ENCODE measurements around the gene B3GALT4.
"Not testable (repeated sequence)": the region's sequence is repeated elsewhere in the genome, so short reads cannot be mapped to it uniquely, and the experiment has no call there.

The B3GALT4 gene

GRCh38 chr6:33276864-33277662, at the start of gene B3GALT4:
Gene B3GALT4, plus strand, starts transcription at chr6:33277123. Its CDS starts 297 bp downstream, at chr6:33277420.
- peak; percentile 85 for DNase-seq (ENCODE audit: low read depth, low spot score)

- no peak for DNase-seq (ENCODE audit: low read depth, low spot score)
Observed at GRCh38 chr6:33235221-33235634, 41.7 kb upstream of the B3GALT4 start.

DNA sequence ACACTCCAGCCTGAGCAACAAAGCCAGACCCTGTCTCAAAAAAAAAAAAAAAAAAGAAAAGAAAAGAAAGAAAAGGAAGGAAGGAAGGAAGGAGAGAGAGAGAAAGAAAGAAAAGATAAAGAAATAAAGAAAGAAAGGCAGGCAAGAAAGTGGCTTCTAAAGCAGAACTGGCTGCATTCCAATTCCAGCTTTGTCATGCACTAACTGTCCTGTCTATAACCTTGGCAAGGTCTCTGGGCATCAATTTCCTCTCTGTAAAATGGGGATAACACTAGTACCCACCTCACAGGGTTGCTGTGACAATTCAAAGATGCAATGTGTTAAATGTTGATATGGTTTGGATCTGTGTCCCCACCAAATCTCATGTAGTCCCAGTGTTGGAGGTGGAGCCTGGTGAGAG, 40.6 kb upstream of the B3GALT4 start:
- no peak for DNase-seq (ENCODE audit: low read depth, low spot score)

- DNase-seq (ENCODE audit: low read depth, low spot score) = no peak
Observed at GRCh38 chr6:33236852-33237251, 40.1 kb upstream of the B3GALT4 start.

DNA sequence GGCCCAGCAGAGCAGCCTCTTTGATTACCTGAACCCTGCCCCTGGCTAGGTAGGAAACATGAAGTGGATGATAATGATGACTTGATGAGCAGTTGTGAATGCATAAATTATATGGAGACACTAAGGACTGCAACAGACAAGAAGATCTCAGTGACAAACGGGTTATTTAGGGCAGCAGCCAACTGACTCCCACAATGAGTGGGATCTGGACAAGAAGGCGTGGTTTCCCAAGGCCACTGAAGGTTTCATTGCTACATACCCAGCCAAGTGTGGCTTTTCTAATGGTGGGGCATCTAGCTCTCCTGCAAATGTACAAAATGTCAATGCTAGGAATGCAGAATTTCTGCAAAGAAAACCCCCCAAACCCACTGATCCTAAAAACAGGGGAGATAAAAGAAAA, 39.2 kb upstream of the B3GALT4 start:
- DNase-seq (ENCODE audit: low read depth, low spot score) = no peak

DNA sequence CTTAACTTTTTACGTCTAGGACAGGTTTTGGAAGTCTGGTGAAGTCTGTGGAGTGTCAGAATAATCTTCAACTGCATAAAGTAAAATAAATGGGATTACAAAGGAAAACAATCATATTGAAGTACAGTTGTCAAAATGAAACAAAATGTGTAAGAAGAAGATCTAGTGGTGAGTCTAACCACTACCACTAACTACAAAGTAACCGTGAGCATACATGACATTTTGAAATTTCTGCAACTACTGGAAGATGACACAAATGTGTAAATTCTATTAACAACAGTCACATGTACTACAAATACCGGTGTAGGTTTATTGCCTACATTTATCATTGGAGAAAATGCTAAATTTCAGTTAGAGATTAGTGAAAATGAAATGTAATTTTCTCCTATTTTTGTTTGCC, 35.0 kb upstream of the B3GALT4 start:
- DNase-seq (ENCODE audit: low read depth, low spot score) = no peak

DNA sequence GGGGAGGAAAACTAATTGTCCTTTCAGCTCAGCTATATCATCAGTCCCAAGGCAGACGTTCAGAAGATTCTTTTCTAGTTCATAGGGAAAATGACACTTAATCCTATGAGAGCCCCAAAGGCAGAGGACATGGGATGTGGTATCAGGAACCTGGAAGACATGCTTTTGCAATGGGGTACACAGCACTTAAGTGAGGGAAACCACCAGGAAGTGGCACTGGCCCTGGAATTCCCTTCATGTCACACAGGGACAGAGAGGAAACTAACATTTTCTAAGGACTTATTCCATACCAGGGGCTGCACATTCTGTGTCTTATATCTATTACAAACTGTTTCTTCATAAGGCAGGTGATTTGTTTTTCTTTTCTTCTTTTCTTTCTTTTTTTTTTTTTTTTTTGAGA, 33.4 kb upstream of the B3GALT4 start:
- DNase-seq (ENCODE audit: low read depth, low spot score) = no peak

GRCh38 chr6:33247977-33248642, 28.8 kb upstream of the B3GALT4 start:
- DNase-seq (ENCODE audit: low read depth, low spot score) = peak; percentile 94

GRCh38 chr6:33248643-33248931, 28.3 kb upstream of the B3GALT4 start:
- no peak for DNase-seq (ENCODE audit: low read depth, low spot score)

DNA sequence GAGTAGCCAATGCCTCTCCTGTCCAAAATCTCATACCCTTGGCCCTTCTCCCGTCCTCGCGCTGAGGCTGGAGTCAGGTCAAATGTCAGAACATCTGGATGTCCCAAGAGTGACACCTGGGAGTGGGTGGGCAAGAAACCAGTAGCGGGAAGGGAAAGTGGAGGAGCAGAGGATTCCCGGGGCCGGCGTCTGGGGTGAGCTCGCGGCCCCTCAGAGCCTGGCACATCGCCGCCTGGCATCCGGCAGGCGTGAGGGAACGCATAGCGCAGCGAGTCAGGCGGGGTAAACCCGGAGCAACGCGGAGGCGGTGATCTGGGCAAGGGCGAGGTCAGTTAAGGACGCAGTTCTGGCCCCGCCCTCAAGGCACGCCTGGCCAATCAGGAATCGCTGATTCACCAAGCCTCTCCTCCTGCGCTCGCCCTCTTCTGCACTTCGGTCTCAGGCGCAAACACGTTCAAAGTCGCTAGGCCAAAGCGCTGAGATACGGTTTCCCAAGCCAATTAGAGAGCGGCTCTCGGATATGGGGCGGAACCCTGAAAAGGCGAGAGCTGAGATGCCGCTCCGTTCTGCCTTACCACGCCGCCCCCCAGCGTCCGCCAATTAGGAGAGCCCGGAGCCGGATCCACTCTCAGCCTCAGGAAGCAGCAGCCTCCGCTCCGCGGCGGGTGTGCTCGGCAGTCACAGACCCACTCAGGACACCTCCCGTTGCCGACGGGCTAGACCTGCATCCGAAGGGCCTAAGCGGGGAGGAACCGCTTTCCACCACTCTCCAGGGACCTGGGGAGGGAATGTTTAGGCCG, 27.8 kb upstream of the B3GALT4 start:
- peak; percentile 99 for DNase-seq (ENCODE audit: low read depth, low spot score)

DNA sequence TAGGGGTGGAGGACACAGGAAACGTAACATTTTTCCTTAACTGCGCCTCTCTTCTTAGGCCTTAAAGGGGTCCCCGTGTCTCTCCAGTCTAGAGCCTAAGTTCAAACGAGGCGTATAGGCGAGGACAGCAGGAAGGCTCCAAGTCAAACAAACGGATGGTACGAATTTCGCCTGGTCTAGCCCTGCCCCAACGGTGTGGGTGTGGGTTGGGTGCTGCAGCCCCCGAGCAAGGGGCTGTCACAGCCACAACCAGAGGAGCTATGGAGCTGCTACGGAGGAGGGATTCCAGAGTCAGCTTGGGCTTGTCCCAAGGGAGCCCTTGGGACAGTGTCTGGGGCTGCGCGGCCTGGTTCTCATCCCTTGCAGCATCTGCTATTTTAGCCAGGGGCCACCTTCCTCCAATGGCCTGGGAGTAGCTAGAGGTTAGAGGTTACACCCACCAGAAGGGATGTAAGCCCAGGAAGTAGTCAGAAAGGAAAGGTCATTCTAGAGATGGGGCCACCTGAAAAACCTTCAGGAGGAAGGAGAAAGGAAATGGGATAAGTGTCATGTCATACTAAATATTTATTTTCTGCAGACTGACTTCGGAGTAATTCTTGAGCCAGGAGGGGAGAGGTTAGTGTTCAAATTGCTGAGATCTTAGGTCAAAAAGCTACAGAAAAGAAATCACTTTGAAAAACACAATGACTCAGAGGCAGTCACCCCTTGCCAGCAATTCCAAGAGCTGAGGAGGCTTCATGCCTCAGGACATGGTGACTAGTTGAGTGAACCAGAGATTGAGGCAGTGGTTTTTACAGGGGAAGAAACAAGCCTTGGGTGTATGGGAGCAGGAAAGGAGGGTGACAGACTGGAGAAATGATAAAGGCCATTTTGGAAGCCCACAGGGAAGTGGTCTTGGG, 26.9 kb upstream of the B3GALT4 start:
- peak; percentile 78 for DNase-seq (ENCODE audit: low read depth, low spot score)

DNA sequence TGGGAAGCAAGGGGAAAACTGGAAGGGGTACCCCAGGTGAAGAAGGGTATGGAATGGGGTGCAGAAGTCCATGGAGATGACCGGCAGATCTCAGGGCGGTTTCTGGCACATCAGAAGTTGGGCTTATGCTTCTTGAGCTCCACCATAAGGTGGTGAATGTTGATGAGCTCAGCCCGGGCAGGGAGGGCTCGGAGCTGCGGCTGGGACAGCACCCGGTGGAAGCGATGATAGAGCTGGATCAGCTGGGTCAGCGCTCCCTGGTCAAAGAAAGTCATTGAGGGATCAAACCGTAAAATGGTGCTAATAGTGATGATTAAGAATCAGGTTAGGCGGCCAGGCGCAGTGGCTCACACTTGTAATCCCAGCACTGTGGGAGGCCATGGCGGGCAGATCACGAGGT, 26.2 kb upstream of the B3GALT4 start:
- no peak for DNase-seq (ENCODE audit: low read depth, low spot score)

- DNase-seq (ENCODE audit: low read depth, low spot score) = no peak
Observed at GRCh38 chr6:33251395-33252012, 25.4 kb upstream of the B3GALT4 start.

GRCh38 chr6:33252759-33253158, 24.2 kb upstream of the B3GALT4 start:
- no peak for DNase-seq (ENCODE audit: low read depth, low spot score)

- no peak for DNase-seq (ENCODE audit: low read depth, low spot score)
Observed at GRCh38 chr6:33254591-33254990, 22.3 kb upstream of the B3GALT4 start.

DNA sequence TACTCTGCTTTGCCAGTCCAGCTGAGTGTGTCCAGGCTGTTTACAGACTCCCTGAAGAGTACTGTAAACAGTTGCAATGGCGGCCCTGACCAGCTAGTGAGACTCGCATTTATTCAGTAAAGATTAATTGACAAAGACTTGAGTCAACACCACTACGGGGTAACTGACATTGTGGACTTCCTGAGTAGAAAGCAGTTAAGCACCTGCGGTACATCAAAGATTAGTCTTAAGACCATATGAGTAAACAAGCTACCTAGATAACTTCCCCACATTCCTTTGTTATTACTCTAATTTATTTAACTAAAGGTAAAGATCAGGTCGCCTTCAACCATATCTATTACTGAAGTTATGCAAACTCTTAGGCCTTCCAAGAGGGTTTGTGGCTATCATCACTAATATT, 17.9 kb upstream of the B3GALT4 start:
- no peak for DNase-seq (ENCODE audit: low read depth, low spot score)

DNA sequence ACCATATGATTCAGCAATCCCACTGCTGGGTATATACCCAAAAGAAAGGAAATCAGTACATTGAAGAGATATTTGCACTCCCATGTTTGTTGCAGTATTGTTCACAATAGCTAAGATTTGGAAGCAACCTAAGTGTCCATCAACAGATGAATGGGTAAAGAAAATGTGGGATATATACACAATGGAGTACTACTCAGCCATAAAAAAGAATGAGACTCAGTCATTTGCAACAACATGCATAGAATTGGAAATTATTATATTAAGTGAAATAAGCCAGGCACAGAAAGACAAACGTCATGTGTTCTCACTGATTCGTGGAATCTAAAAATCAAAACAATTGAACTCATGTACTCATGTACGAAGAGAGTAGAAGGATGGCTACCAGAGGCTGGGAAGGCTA, 14.4 kb upstream of the B3GALT4 start:
- DNase-seq (ENCODE audit: low read depth, low spot score) = not testable (repeated sequence)

DNA sequence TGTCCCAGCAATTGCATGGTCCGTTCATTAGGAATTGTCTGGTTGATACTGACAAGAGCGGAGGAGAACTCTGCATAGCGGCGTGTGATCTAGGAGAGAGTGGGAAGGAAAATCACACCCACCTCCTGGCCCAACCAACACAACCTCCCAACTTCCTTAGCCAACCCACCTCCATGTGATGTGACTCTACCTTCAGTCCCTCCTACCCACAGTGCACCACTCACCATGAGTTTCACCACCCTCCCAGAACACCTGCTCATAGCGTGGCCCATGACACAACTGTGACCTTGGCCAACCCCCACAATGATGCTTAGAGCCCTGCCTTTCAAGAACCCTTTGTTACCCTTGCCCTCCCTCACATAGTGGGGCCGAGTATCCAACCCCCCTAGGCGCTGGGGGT, 12.9 kb upstream of the B3GALT4 start:
- DNase-seq (ENCODE audit: low read depth, low spot score) = no peak

- no peak for DNase-seq (ENCODE audit: low read depth, low spot score)
Observed at GRCh38 chr6:33271117-33271467, 5.8 kb upstream of the B3GALT4 start.

DNA sequence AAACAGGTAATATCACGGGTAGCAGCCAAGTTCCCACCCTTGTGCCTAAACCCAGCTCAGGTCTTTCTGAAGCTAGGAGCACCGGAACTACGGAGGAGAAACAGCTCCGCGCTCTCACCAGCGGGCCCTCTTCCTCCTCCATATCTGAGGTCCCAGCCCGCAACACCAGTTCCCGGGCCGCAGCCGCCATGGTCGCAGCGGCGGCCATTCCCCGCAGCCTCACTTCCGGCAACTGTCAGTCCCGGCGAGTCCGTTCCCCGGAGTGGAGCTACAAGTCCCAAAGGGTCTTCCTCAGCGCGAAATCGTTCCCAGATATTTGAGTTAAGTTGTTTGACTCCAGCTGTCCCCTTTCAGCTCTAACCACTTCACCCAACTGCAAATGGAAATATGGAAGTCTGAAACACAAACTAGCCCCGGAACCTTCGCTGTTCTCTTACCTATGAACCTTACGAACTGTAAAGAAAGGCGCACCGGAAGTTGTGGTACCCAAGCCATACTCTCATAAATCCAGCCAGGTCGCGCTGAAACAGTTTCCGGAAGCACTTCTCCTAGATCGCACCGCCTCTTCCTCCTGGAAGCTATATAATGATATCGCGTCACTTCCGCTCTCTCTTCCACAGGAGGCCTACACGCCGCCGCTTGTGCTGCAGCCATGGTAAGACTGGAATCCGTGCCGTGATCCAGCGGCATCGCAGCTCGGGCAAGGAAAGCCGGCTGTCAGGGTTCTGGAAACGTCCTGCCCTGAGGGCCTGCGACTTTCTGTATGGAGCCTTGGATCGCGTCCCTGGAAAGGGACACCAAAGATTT, 5.3 kb upstream of the B3GALT4 start, which contains the start of the genes RPS18 and VPS52:
Gene RPS18, plus strand, starts transcription at position 608 of the 807 bp plus-strand sequence. Its CDS starts 45 bp downstream, at position 653.
Gene VPS52, minus strand, starts transcription at position 409 of the 807 bp plus-strand sequence. Its CDS starts 201 bp downstream, at position 208.
- peak; percentile 99 for DNase-seq (ENCODE audit: low read depth, low spot score)
